Measurements from ENCODE around the gene DENND1B.
A peak's percentile ranks its signal among the peaks of the same experiment; 100 is the strongest.

Gene DENND1B

DNA sequence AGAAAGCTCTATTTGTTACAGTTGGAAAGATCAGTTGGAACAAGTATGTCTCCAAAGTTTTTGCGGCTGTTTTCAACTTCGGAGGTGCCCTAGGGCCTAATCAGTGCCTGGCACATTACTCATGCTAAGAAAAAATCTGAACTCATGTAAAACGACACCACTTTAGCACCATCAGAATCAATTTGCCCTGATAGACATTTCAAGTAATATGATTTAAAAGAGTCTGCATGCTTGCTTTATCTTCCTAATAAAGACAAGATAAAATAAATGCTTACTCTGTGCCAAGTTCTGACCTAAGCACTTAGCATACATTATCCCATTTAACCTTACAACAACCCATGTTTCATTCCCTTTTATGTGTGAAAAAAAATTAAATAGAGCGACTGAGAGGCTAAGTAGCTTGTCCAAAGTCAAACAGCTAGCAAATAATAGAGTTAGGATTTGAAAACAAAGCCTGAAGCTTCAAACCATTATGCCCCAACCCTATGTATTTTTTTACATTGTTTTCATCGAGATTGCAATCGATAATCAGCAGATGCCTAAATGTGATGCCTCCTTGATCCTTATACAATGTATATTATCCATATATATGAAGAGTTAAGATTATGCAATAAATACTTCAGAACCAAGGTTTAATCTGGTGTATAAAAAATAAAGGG is 91.3 kb downstream of the DENND1B start (continued):
- TF ChIP-seq ZNF548 (tag by site-specific recombination; IDR thresholded peaks at IDR 0.05) (no peak), MYNN (tag by site-specific recombination; IDR thresholded peaks at IDR 0.05; ENCODE audit: borderline replicate concordance) (no peak), ZNF2 (tag by site-specific recombination; IDR thresholded peaks at IDR 0.05) (no peak), GFI1B (tag by site-specific recombination; IDR thresholded peaks at IDR 0.05) (peak; percentile 95), ZNF677 (tag by site-specific recombination; IDR thresholded peaks at IDR 0.05) (no peak), ZNF768 (tag by site-specific recombination; IDR thresholded peaks at IDR 0.05) (no peak), ZNF549 (tag by site-specific recombination; IDR thresholded peaks at IDR 0.05) (no peak), ZNF26 (tag by site-specific recombination; IDR thresholded peaks at IDR 0.05) (no peak), GLIS1 (tag by site-specific recombination; IDR thresholded peaks at IDR 0.05) (no peak), ZNF518A (tag by site-specific recombination; conservative IDR thresholded peaks at IDR 0.05; ENCODE audit: low read depth) (no peak), ZBTB20 (tag by site-specific recombination; IDR thresholded peaks at IDR 0.05) (no peak), MEIS1 (CRISPR knock-in tag; IDR thresholded peaks at IDR 0.05; ENCODE audit: borderline replicate concordance) (no peak), KLF1 (tag by site-specific recombination; IDR thresholded peaks at IDR 0.05) (no peak), ZFP37 (tag by site-specific recombination; IDR thresholded peaks at IDR 0.05) (peak; percentile 41; the same call in 1 of the 2 replicates), SETDB1 (IDR thresholded peaks at IDR 0.05; ENCODE audit: insufficient read length, low read length) (no peak), PRDM1 (tag by site-specific recombination; IDR thresholded peaks at IDR 0.05) (no peak), ZNF394 (tag by site-specific recombination; IDR thresholded peaks at IDR 0.05; ENCODE audit: borderline replicate concordance) (no peak), ZNF146 (tag by site-specific recombination; IDR thresholded peaks at IDR 0.05) (no peak), ZNF629 (tag by site-specific recombination; IDR thresholded peaks at IDR 0.05) (peak; percentile 34; the same call in 1 of the 2 replicates), PATZ1 (tag by site-specific recombination; IDR thresholded peaks at IDR 0.05) (no peak), ZNF114 (tag by site-specific recombination; IDR thresholded peaks at IDR 0.05) (no peak), ATF2 (tag by site-specific recombination; IDR thresholded peaks at IDR 0.05; ENCODE audit: low read depth) (no peak)
- TF ChIP-seq, protein P1, sequence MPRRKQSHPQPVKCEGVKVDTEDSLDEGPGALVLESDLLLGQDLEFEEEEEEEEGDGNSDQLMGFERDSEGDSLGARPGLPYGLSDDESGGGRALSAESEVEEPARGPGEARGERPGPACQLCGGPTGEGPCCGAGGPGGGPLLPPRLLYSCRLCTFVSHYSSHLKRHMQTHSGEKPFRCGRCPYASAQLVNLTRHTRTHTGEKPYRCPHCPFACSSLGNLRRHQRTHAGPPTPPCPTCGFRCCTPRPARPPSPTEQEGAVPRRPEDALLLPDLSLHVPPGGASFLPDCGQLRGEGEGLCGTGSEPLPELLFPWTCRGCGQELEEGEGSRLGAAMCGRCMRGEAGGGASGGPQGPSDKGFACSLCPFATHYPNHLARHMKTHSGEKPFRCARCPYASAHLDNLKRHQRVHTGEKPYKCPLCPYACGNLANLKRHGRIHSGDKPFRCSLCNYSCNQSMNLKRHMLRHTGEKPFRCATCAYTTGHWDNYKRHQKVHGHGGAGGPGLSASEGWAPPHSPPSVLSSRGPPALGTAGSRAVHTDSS (tag by site-specific recombination; IDR thresholded peaks at IDR 0.05): no peak
- TF ChIP-seq, protein P2, sequence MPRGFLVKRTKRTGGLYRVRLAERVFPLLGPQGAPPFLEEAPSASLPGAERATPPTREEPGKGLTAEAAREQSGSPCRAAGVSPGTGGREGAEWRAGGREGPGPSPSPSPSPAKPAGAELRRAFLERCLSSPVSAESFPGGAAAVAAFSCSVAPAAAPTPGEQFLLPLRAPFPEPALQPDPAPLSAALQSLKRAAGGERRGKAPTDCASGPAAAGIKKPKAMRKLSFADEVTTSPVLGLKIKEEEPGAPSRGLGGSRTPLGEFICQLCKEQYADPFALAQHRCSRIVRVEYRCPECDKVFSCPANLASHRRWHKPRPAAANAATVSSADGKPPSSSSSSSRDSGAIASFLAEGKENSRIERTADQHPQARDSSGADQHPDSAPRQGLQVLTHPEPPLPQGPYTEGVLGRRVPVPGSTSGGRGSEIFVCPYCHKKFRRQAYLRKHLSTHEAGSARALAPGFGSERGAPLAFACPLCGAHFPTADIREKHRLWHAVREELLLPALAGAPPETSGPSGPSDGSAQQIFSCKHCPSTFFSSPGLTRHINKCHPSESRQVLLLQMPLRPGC (tag by site-specific recombination; IDR thresholded peaks at IDR 0.05): no peak
- TF ChIP-seq, protein P3, sequence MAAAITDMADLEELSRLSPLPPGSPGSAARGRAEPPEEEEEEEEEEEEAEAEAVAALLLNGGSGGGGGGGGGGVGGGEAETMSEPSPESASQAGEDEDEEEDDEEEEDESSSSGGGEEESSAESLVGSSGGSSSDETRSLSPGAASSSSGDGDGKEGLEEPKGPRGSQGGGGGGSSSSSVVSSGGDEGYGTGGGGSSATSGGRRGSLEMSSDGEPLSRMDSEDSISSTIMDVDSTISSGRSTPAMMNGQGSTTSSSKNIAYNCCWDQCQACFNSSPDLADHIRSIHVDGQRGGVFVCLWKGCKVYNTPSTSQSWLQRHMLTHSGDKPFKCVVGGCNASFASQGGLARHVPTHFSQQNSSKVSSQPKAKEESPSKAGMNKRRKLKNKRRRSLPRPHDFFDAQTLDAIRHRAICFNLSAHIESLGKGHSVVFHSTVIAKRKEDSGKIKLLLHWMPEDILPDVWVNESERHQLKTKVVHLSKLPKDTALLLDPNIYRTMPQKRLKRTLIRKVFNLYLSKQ (tag by site-specific recombination; IDR thresholded peaks at IDR 0.05; ENCODE audit: borderline replicate concordance): no peak
